Measurements from ENCODE around the gene G6PC3.

- TF ChIP-seq GATA3 (IDR thresholded peaks at IDR 0.05; ENCODE audit: low read depth, low read length): no peak
- TF ChIP-seq GATA2 (IDR thresholded peaks at IDR 0.05; ENCODE audit: low read depth, low read length): no peak
Measured at GRCh38 chr17:44039829-44040635, 30.5 kb upstream of the G6PC3 start.

Measured in SH-SY5Y (cell line).